Measurements from ENCODE around the gene ELMOD3. TPM values are rescaled to one million over a fixed set of nuclear protein-coding genes. Genes with fewer than 3 reads are reported as not detected.

The ELMOD3 gene
- polyA plus RNA-seq, 1 donor (not counting 4 experiments of a cell fraction or from before 2014, with no cell fraction given): 20.1 TPM

DNA sequence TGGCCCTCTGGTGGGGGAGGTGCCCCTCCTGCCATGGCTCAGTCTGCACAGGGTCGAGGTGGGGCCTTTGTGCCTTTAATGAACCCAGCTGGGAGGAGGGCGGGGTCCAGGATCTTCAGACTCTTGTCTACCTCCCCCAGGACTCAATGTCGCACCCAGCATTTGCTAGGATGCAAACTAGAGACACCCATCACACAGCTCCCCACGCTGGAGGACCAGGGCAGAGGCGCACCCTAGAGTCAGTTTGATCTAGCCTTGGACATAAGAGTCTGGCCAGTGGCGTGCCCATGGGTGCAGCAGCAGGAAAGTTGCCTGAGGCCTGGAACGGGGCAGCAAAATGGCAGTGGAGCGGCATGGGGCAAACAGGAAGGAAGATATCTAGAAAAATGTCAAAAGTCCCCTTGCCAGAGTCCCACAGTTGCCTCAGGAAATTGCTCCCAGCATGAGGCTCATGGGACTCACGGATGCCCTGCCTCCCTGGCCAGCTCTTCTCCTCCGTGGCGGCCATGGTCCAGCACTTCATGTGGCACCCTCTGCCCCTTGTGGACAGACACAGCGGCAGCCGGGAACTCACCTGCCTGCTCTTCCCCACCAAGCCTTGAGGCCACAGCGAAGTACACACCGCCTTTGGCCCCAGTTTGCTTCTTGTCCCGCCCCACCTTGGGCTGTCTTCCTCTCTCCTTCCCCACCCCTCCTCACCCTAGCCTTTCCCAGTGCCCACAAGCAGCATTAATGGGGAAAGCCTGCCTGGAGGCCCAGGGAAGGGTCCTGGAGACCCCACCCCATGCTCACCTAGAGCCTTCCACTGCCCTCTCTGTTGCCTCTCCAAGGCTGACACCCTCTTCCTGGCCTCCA lies 81.6 kb downstream of the ELMOD3 start:
- H3K9me1 ChIP-seq (ENCODE audit: control insufficient read depth, extremely low read depth, insufficient read depth, low read length): no peaks in the 10 kb centered on the region
- peaks cover 25% of the 10 kb centered on the region for H3K4me1 ChIP-seq (ENCODE audit: control insufficient read depth, extremely low read depth, insufficient read depth, low read length)
- no peaks in the 10 kb centered on the region for H4K20me1 ChIP-seq (ENCODE audit: control insufficient read depth, extremely low read depth, insufficient read depth, low read length)
- H2AFZ ChIP-seq (ENCODE audit: control insufficient read depth, low read length): no peak overlapping the region
- H3K79me2 ChIP-seq (ENCODE audit: control insufficient read depth, insufficient read depth, low read length): no peaks in the 10 kb centered on the region
- H3K4me3 ChIP-seq (ENCODE audit: control insufficient read depth in 2 of 3, extremely low read depth in 1 of 3, insufficient read depth in 2 of 3, low read depth in 1 of 3, low read length in 3 of 3): no peak overlapping the region
- no peak overlapping the region for H3K9ac ChIP-seq (ENCODE audit: control insufficient read depth, extremely low read depth, insufficient read depth, low read length)
- DNase-seq (ENCODE audit: low read depth, low spot score): no peak
- no peaks in the 10 kb centered on the region for H3K27me3 ChIP-seq (ENCODE audit: control insufficient read depth, extremely low read depth, insufficient read depth, low read length)
- H3K4me2 ChIP-seq (ENCODE audit: control insufficient read depth, extremely low read depth, insufficient read depth, low read depth, low read length): no peak overlapping the region
- no peaks in the 10 kb centered on the region for H3K9me3 ChIP-seq (ENCODE audit: control insufficient read depth, low read depth, low read length)
- TF ChIP-seq, protein P1, sequence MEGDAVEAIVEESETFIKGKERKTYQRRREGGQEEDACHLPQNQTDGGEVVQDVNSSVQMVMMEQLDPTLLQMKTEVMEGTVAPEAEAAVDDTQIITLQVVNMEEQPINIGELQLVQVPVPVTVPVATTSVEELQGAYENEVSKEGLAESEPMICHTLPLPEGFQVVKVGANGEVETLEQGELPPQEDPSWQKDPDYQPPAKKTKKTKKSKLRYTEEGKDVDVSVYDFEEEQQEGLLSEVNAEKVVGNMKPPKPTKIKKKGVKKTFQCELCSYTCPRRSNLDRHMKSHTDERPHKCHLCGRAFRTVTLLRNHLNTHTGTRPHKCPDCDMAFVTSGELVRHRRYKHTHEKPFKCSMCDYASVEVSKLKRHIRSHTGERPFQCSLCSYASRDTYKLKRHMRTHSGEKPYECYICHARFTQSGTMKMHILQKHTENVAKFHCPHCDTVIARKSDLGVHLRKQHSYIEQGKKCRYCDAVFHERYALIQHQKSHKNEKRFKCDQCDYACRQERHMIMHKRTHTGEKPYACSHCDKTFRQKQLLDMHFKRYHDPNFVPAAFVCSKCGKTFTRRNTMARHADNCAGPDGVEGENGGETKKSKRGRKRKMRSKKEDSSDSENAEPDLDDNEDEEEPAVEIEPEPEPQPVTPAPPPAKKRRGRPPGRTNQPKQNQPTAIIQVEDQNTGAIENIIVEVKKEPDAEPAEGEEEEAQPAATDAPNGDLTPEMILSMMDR (optimal IDR thresholded peaks at IDR 0.05 in 1 of 3, IDR thresholded peaks at IDR 0.05 in 1 of 3, conservative IDR thresholded peaks at IDR 0.05 in 1 of 3; ENCODE audit: extremely low read depth in 1 of 3, insufficient read depth in 2 of 3, low read length in 3 of 3): no peak
- no peak for TF ChIP-seq EZH2 (IDR thresholded peaks at IDR 0.05; ENCODE audit: low read length)
- H3K36me3 ChIP-seq (ENCODE audit: control insufficient read depth in 2 of 2, extremely low read depth in 1 of 2, insufficient read depth in 2 of 2, low read length in 2 of 2): no peaks in the 10 kb centered on the region
- dilution Hi-C loops (cut with MboI; ENCODE audit: extremely low pct_ligation_motif_present, low sequenced_read_pairs): no loop called here
- FAIRE-seq: no peak
- no peak overlapping the region for H3K27ac ChIP-seq (ENCODE audit: control insufficient read depth, insufficient read depth, low read length)

DNA sequence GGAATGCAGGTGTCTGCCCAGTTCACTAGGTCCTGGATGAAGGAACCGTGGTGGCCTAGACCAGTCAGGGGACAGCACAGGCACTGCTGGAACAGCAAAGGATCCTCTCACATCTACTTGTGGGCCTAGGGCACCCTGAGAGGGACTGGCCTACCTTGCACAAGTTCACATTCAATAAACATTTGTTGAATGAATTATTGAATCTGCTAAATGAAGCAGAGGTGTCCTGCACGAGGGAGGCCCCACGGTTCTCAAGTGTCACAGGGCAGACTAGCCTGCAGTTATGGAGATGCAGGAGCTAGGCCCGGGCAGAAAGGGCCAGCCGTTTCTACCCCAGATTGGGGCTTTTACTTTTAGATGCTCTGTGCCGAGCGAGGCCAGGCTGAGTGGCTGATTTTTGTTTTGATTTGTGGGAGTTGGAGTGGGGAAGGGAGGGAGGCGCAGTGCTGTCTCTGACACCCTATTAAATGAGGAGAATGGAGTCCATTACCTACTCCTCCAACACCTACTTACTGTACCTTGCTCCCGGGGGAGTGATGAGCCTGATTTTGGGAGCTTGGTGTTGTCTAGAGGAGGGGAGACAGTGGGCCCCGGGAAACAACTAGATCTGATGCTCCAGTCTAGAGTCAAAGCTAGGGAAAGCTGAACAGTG lies 82.4 kb downstream of the ELMOD3 start:
- Histone ChIP-seq H4K20me1 (ENCODE audit: control insufficient read depth, extremely low read depth, insufficient read depth, low read length) (no peaks in the 10 kb centered on the region), H3K9me3 (ENCODE audit: control insufficient read depth, low read depth, low read length) (no peaks in the 10 kb centered on the region), H3K4me1 (ENCODE audit: control insufficient read depth, extremely low read depth, insufficient read depth, low read length) (peaks cover 25% of the 10 kb centered on the region), H3K9me1 (ENCODE audit: control insufficient read depth, extremely low read depth, insufficient read depth, low read length) (no peaks in the 10 kb centered on the region), H3K27ac (ENCODE audit: control insufficient read depth, insufficient read depth, low read length) (no peak overlapping the region), H2AFZ (ENCODE audit: control insufficient read depth, low read length) (no peak overlapping the region), H3K79me2 (ENCODE audit: control insufficient read depth, insufficient read depth, low read length) (no peaks in the 10 kb centered on the region), H3K4me2 (ENCODE audit: control insufficient read depth, extremely low read depth, insufficient read depth, low read depth, low read length) (peak overlapping the region; percentile 49), H3K36me3 (ENCODE audit: control insufficient read depth in 2 of 2, extremely low read depth in 1 of 2, insufficient read depth in 2 of 2, low read length in 2 of 2) (no peaks in the 10 kb centered on the region), H3K9ac (ENCODE audit: control insufficient read depth, extremely low read depth, insufficient read depth, low read length) (no peak overlapping the region), H3K4me3 (ENCODE audit: control insufficient read depth in 2 of 3, extremely low read depth in 1 of 3, insufficient read depth in 2 of 3, low read depth in 1 of 3, low read length in 3 of 3) (no peak overlapping the region), H3K27me3 (ENCODE audit: control insufficient read depth, extremely low read depth, insufficient read depth, low read length) (no peaks in the 10 kb centered on the region)
- dilution Hi-C loops (cut with MboI; ENCODE audit: extremely low pct_ligation_motif_present, low sequenced_read_pairs): no loop called here
- FAIRE-seq: peak; percentile 43
- no peak for TF ChIP-seq EZH2 (IDR thresholded peaks at IDR 0.05; ENCODE audit: low read length)
- TF ChIP-seq, protein P1 (optimal IDR thresholded peaks at IDR 0.05 in 1 of 3, IDR thresholded peaks at IDR 0.05 in 1 of 3, conservative IDR thresholded peaks at IDR 0.05 in 1 of 3; ENCODE audit: extremely low read depth in 1 of 3, insufficient read depth in 2 of 3, low read length in 3 of 3): no peak
- no peak for DNase-seq (ENCODE audit: low read depth, low spot score)

All from keratinocyte (primary cell).